ENCODE results near the gene OLR1.
"Not testable (repeated sequence)": the region's sequence is repeated elsewhere in the genome, so short reads cannot be mapped to it uniquely, and the experiment has no call there.

DNA sequence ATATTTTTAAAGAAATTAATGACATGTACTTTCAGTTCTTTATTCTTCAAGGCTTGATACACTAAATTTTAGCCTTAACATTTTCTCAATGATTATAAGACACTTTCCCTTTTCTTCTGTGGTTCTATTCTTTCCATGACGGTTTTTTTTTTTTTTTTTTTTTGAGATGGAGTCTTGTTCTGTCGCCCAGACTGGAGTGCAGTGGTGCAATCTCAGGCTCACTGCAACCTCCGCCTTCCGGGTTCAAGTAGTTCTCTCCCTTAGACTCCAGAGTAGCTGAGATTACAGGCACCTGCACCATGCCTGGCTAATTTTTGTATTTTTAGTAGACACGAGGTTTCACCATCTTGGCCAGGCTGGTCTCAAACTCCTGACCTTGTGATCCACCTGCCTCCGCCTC is 15.0 kb upstream of the OLR1 start:
- not testable (repeated sequence) for TF ChIP-seq POLR2A (IDR thresholded peaks at IDR 0.05; ENCODE audit: low read depth, low read length); EZH2 (IDR thresholded peaks at IDR 0.05; ENCODE audit: borderline replicate concordance, low read depth, low read length, severe bottlenecking); POLR2AphosphoS5 (IDR thresholded peaks at IDR 0.05; ENCODE audit: insufficient read depth, low read depth, low read length); MYC (IDR thresholded peaks at IDR 0.05; ENCODE audit: low read depth, low read length); FOS (IDR thresholded peaks at IDR 0.05; ENCODE audit: borderline replicate concordance, insufficient read depth, low read length)
- TF ChIP-seq, protein P1, sequence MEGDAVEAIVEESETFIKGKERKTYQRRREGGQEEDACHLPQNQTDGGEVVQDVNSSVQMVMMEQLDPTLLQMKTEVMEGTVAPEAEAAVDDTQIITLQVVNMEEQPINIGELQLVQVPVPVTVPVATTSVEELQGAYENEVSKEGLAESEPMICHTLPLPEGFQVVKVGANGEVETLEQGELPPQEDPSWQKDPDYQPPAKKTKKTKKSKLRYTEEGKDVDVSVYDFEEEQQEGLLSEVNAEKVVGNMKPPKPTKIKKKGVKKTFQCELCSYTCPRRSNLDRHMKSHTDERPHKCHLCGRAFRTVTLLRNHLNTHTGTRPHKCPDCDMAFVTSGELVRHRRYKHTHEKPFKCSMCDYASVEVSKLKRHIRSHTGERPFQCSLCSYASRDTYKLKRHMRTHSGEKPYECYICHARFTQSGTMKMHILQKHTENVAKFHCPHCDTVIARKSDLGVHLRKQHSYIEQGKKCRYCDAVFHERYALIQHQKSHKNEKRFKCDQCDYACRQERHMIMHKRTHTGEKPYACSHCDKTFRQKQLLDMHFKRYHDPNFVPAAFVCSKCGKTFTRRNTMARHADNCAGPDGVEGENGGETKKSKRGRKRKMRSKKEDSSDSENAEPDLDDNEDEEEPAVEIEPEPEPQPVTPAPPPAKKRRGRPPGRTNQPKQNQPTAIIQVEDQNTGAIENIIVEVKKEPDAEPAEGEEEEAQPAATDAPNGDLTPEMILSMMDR (IDR thresholded peaks at IDR 0.05; ENCODE audit: extremely low read depth in 1 of 2, insufficient read depth in 1 of 2, low read depth in 1 of 2, low read length in 2 of 2), result not testable (repeated sequence)
- TF ChIP-seq, protein P2, sequence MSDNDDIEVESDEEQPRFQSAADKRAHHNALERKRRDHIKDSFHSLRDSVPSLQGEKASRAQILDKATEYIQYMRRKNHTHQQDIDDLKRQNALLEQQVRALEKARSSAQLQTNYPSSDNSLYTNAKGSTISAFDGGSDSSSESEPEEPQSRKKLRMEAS (IDR thresholded peaks at IDR 0.05; ENCODE audit: insufficient read depth, insufficient read length), result not testable (repeated sequence)

Measured in endothelial cell of umbilical vein (primary cell).